OCI-LY7 (cell line): Measurements from ENCODE around the gene SEM1. TPM values are rescaled to one million over a fixed set of nuclear protein-coding genes. Genes with fewer than 3 reads are reported as not detected.

Experiments
- BruUV-seq: library from RNA; stranded (reverse); fragments of 400-500 nt; replicated peaks from 2 replicates; lab custom pipeline; 2021; lab: Mats Ljungman, UMichigan
- CTCF ChIA-PET: fragments of 300-600 bp; sonication (Branson Sonifier 250); formaldehyde crosslinking; loops from one replicate; lab custom pipeline; 2022; ENCODE audit warnings: antibody characterized with exemption; ENCODE audit not compliant: unreplicated experiment; lab: Charles Lee
- POLR2A ChIA-PET: fragments of 300-600 bp; sonication (Branson Sonifier 250); formaldehyde crosslinking; loops from one replicate; lab custom pipeline; 2022; ENCODE audit warnings: antibody characterized with exemption; lab: Charles Lee
- DNase-seq: peaks from one replicate; pipeline ENCODE4 v3.0.0-alpha.2; 2015; ENCODE audit warnings: low spot score
- H2AFZ ChIP-seq: fragments of 200-600 bp; sonication (generic), shearing (Covaris generic); 2 replicates; pipeline ENCODE4 v1.6.1; 2014; ENCODE audit warnings: mild to moderate bottlenecking, antibody characterized with exemption, low read length, moderate library complexity
- H3K27ac ChIP-seq: fragments of 200-600 bp; sonication (generic); 2 replicates; pipeline ENCODE4 v1.5.1; 2014; ENCODE audit warnings: mixed run types, low read depth, mild to moderate bottlenecking, moderate library complexity, low read length, inconsistent platforms; ENCODE audit not compliant: poor library complexity, severe bottlenecking
- H3K36me3 ChIP-seq: fragments of 200-600 bp; sonication (generic); 2 replicates; pipeline ENCODE4 v1.6.1; 2014; ENCODE audit warnings: mild to moderate bottlenecking, antibody characterized with exemption, low read length, moderate library complexity, mixed read lengths; ENCODE audit not compliant: insufficient read depth
- H3K4me1 ChIP-seq: fragments of 200-600 bp; sonication (generic); 2 replicates; pipeline ENCODE4 v1.5.1; 2014; ENCODE audit warnings: mild to moderate bottlenecking, low read length; ENCODE audit not compliant: insufficient read depth, poor library complexity, severe bottlenecking
- H3K4me2 ChIP-seq: fragments of 200-600 bp; sonication (generic); 2 replicates; pipeline ENCODE4 v1.6.1; 2014; ENCODE audit warnings: mild to moderate bottlenecking, low read length
- H3K4me3 ChIP-seq: fragments of 200-600 bp; sonication (generic); 2 replicates; pipeline ENCODE4 v1.5.1; 2014; ENCODE audit warnings: mild to moderate bottlenecking, low read depth, low read length; ENCODE audit not compliant: poor library complexity, severe bottlenecking
- H3K79me2 ChIP-seq: fragments of 200-600 bp; sonication (generic); 2 replicates; pipeline ENCODE4 v1.6.1; 2016; ENCODE audit warnings: low read depth, mild to moderate bottlenecking, low read length, moderate library complexity, mixed read lengths; ENCODE audit not compliant: insufficient read depth
- H3K9me2 ChIP-seq: fragments of 200-600 bp; sonication (generic); 2 replicates; pipeline ENCODE4 v1.6.1; 2016; ENCODE audit warnings: mild to moderate bottlenecking, low read length, mixed read lengths; ENCODE audit not compliant: insufficient read depth
- H3K9me3 ChIP-seq: fragments of 200-600 bp; sonication (generic); 2 replicates; pipeline ENCODE4 v1.6.1; 2014; ENCODE audit warnings: mild to moderate bottlenecking, mixed run types, low read length, mixed read lengths
- H4K20me1 ChIP-seq: fragments of 200-600 bp; sonication (generic); 2 replicates; pipeline ENCODE4 v1.6.1; 2014; ENCODE audit warnings: mild to moderate bottlenecking, antibody characterized with exemption, low read length, moderate library complexity, mixed read lengths; ENCODE audit not compliant: insufficient read depth
- CTCF ChIP-seq: fragments of 200-600 bp; sonication (generic); conservative IDR thresholded peaks from 2 replicates; pipeline ENCODE4 v1.5.1; 2014; ENCODE audit warnings: mild to moderate bottlenecking, antibody characterized with exemption, low read length, moderate library complexity, mixed read lengths
- EZH2phosphoT487 ChIP-seq: fragments of 200-600 bp; sonication (generic); IDR thresholded peaks from 2 replicates; pipeline ENCODE4 v1.6.1; 2018; ENCODE audit warnings: low read depth, borderline replicate concordance, mild to moderate bottlenecking, mixed run types, antibody characterized with exemption, low read length, moderate library complexity, mixed read lengths
- intact Hi-C: fragments of 100-400 bp; cut with micrococcal nuclease; formaldehyde crosslinking; loops from one replicate; pipeline ENCODE4 v1.10.0; 2022; ENCODE audit not compliant: unreplicated experiment
- total RNA-seq, 2 experiments: library from RNA; depleted of rRNA in 1 of 2; stranded (reverse); fragments of >200 nt in 1 of 2; shearing (Covaris generic) in 1 of 2; gene quantifications; 2 replicates each; pipeline ENCODE4 v1.2.3, GENCODE V29; 2014 to 2022

Gene SEM1
- total RNA-seq, 2 experiments from 2014 or later: 75.9 to 89.8 TPM

- CTCF ChIA-PET: no interaction called here
- no peak overlapping the region for H3K4me3 ChIP-seq
- POLR2A ChIA-PET: no interaction called here
- H3K36me3 ChIP-seq: no peaks in the 10 kb centered on the region
- H3K27ac ChIP-seq: no peak overlapping the region
- H3K79me2 ChIP-seq: no peaks in the 10 kb centered on the region
- no peak overlapping the region for H3K4me2 ChIP-seq
- H3K9me3 ChIP-seq: no peaks in the 10 kb centered on the region
- no peaks in the 10 kb centered on the region for H4K20me1 ChIP-seq
- no peaks in the 10 kb centered on the region for H3K9me2 ChIP-seq
- no peak overlapping the region for H2AFZ ChIP-seq
- intact Hi-C loops: no loop called here
- TF ChIP-seq CTCF: no peak
- TF ChIP-seq EZH2phosphoT487: no peak
- DNase-seq: no peak
- no TSS peak for BruUV-seq
- H3K4me1 ChIP-seq: no peaks in the 10 kb centered on the region
These were observed 30.5 kb upstream of the SEM1 start for GRCh38 chr7:96740130-96740529.

GRCh38 chr7:96739609-96740008 lies 30.0 kb upstream of the SEM1 start:
- H2AFZ ChIP-seq: no peak overlapping the region
- ChIA-PET POLR2A (no interaction called here), CTCF (no interaction called here)
- no peak overlapping the region for H3K4me3 ChIP-seq
- DNase-seq: no peak
- no peaks in the 10 kb centered on the region for H3K79me2 ChIP-seq
- BruUV-seq: no TSS peak
- TF ChIP-seq EZH2phosphoT487 (no peak), CTCF (no peak)
- H3K4me1 ChIP-seq: no peaks in the 10 kb centered on the region
- H3K9me2 ChIP-seq: no peaks in the 10 kb centered on the region
- no peak overlapping the region for H3K27ac ChIP-seq
- no peaks in the 10 kb centered on the region for H3K36me3 ChIP-seq
- intact Hi-C loops: no loop called here
- no peaks in the 10 kb centered on the region for H4K20me1 ChIP-seq
- H3K9me3 ChIP-seq: no peaks in the 10 kb centered on the region
- no peak overlapping the region for H3K4me2 ChIP-seq

- H2AFZ ChIP-seq: no peak overlapping the region
- no peaks in the 10 kb centered on the region for H3K79me2 ChIP-seq
- no TSS peak for BruUV-seq
- H3K4me3 ChIP-seq: no peak overlapping the region
- H3K27ac ChIP-seq: no peak overlapping the region
- no peaks in the 10 kb centered on the region for H3K9me3 ChIP-seq
- TF ChIP-seq CTCF (no peak), EZH2phosphoT487 (no peak)
- H3K9me2 ChIP-seq: no peaks in the 10 kb centered on the region
- H3K36me3 ChIP-seq: no peaks in the 10 kb centered on the region
- no peaks in the 10 kb centered on the region for H4K20me1 ChIP-seq
- ChIA-PET POLR2A (no interaction called here), CTCF (no interaction called here)
- intact Hi-C loops: no loop called here
- H3K4me1 ChIP-seq: no peaks in the 10 kb centered on the region
- no peak for DNase-seq
- no peak overlapping the region for H3K4me2 ChIP-seq
These were observed 29.5 kb upstream of the SEM1 start for GRCh38 chr7:96739167-96739566.
